Brain pericyte (primary cell): ENCODE results near the gene FURIN.
"Not testable (repeated sequence)": the region's sequence is repeated elsewhere in the genome, so short reads cannot be mapped to it uniquely, and the experiment has no call there.

ENCODE experiments used
- DNase-seq: peaks from one replicate; pipeline ENCODE4 v3.0.0-alpha.2; 2012; ENCODE audit warnings: low read depth, low spot score

Gene FURIN

GRCh38 chr15:90870354-90871138, 2.2 kb downstream of the FURIN start:
- no peak for DNase-seq

- no peak for DNase-seq
Observed at GRCh38 chr15:90871139-90871715, 2.8 kb downstream of the FURIN start.

DNA sequence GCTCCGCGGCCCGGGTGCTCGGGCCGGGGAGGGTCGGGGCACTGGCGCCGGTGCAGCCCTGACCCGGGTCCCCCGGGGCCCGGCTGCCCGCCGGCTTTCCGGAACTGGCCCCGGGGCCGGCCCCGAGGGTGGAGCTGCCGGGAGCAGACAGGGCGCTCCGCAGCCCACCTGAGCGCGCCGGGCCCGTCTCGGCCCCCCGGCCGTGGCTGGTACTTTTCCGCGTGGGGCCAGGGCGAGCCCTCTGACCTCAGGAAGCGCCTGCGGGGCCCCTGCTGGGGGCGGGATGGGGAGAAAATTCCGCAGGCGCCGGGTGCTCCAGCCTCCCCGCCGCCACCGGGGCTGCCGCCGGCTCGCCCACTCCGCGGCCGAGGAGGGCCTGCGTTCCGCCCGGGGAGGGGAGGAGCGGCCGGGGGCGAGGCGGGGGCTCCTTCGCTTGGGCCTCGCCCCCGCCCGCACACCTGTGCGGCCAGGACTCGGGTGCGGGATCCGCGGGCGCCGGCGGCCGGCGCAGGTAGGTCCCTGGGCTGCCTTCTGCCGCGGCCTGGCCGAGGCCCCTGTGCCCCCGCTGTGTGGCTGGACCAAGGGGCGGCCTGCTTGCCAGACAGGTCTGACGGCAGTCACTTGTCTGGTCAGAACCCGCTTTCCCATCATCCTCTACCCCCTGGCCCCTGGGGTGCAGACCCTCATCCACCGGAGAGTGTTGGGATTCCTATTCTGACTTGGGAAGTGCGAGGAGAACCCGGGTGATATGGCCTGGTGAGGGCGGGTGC, 3.5 kb downstream of the FURIN start:
- no peak for DNase-seq

DNA sequence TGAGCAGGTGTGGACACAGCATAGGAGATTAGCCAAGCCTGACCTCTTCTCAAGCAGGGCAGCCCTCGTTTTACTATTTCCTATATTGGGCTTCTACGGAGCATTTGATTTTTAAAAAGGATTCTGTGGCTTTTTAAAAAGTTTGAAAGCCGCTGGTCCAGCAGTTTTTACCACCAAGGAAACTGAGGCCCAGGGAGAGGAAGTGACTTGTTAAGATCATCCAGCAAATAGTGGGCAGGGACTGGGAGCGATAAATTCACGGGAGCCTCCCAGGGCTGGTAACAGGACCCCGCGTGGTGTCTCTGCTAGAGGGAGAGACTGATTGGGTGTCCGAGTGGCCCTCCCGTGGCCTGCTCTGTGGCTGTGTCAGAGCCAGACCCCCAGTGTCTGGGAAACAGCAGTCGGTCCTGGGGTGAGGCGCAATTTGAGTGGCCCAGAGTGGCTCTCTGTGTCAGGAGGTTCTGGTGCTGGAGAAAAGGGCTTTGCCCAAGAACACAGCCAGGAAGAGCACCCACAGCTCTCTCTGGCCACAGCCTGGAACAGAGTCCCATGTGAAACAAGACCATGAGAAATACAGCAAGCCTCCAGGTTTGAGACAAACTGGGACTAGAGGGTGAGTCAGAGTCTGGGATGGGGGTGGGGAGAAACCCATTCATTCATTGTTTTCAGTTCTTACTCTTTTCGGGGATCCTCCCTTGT, 4.2 kb downstream of the FURIN start:
- no peak for DNase-seq

- no peak for DNase-seq
Observed at GRCh38 chr15:90873488-90873997, 5.2 kb downstream of the FURIN start.

DNA sequence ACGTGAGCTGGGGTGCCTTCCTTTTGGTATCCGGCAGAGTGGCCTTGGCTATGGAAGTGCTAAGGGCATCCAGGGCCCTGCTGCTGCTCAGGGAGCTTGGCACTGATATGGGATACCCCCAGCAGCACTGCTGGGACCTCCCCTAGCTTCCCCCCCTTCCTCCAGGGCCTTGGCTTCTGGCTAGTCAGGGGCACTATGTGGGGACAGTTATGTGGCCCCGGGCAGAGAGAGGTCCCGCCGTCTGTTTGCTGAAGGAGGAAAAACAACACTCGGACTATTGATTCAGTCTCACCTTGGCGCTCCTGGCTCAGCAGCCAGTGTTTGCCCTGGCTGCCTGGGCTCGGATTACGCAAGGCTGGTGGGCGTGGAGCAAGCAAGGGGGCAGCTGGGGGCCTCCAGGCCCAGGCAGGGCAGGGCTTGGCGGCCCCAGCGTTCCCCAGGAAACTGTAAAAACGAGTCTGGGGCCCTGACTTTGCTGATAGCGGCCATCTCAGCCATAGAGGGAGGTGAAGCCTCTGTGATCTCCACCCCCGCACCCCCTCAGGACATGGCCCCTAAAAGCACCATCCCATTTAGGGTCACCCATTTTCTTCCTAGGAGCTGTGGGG, 5.7 kb downstream of the FURIN start:
- no peak for DNase-seq

DNA sequence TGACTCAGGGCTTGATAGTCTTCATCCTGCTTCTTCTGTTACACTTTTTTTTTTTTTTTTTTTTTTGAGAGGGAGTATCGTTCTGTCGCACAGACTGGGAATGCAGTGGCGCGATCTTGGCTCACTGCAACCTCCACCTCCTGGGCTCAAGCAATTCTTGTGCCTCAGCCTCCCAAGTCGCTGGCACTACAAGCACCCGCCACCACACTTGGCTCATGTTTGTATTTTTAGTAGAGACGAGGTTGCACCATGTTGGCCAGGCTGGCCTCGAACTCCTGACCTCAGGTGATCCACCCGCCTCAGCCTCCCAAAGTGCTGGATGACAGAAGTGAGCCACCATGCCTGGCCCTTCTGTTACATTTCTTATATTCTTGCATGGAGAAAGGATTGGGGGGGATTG, 6.6 kb downstream of the FURIN start:
- not testable (repeated sequence) for DNase-seq

DNA sequence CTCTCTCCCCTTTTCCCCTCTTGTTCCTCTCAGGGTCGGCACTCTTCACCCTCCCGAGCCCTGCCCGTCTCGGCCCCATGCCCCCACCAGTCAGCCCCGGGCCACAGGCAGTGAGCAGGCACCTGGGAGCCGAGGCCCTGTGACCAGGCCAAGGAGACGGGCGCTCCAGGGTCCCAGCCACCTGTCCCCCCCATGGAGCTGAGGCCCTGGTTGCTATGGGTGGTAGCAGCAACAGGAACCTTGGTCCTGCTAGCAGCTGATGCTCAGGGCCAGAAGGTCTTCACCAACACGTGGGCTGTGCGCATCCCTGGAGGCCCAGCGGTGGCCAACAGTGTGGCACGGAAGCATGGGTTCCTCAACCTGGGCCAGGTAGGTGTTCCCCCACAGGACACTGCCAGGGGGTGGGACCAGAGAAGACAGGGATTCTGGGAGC, 7.2 kb downstream of the FURIN start:
- DNase-seq, result no peak

DNA sequence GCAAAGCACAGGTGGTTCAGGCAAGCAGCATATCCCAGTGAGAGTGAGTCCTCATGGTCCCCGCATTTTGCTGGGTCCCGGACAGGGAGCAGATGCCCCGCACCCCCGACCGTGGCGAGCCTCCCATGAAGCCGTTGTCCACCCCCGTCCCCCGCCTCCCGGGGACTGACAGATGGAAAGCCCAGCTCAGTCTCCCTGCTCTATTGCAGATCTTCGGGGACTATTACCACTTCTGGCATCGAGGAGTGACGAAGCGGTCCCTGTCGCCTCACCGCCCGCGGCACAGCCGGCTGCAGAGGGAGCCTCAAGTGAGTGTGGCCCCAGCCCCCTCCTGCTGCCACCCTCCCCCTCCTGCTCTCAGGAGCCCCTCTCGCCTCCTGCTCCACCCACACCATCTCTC, 7.7 kb downstream of the FURIN start:
- no peak for DNase-seq

GRCh38 chr15:90876512-90877170, 8.3 kb downstream of the FURIN start:
- DNase-seq, result no peak

DNA sequence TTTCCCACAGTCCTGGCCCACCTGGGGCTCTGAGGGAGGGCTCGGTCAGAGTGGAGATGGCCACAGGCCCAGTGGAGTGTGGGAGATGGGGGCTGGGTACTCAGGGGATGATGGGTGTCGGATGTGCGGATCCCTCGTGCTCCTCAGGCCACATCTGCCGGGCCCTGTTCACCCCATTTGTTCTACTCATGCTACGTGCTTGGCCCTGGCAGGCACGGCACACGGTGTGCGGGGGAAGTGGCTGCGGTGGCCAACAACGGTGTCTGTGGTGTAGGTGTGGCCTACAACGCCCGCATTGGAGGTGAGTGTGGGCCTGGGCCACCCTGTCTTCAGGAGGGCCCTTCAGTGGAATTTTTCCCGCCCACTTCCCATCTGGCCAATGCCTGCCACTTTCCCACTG, 8.9 kb downstream of the FURIN start:
- no peak for DNase-seq

DNA sequence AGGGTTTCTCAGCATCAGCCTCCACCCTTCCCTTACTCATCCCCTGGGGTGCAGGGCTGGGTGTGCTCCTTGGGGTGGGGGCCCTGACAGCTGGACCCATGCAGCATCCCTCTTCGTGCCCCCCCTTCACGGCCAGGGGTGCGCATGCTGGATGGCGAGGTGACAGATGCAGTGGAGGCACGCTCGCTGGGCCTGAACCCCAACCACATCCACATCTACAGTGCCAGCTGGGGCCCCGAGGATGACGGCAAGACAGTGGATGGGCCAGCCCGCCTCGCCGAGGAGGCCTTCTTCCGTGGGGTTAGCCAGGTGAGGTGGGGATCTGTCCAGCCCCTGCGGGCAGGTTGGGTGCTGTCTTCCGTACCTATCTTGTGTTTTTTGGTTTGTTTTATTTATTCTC, 9.6 kb downstream of the FURIN start:
- no peak for DNase-seq

DNA sequence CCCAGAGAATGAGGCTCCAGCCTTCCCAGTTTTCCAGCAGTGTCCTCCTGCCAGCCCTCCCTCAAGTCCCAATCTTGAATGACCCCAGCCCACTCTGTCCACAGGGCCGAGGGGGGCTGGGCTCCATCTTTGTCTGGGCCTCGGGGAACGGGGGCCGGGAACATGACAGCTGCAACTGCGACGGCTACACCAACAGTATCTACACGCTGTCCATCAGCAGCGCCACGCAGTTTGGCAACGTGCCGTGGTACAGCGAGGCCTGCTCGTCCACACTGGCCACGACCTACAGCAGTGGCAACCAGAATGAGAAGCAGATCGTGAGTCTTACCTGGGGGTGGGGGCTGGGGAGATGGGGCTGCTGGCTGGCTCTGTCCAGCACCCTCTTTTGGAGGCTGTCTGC, 10.3 kb downstream of the FURIN start:
- DNase-seq, result no peak

- DNase-seq, result no peak
Observed at GRCh38 chr15:90879730-90880366, 11.5 kb downstream of the FURIN start.

DNA sequence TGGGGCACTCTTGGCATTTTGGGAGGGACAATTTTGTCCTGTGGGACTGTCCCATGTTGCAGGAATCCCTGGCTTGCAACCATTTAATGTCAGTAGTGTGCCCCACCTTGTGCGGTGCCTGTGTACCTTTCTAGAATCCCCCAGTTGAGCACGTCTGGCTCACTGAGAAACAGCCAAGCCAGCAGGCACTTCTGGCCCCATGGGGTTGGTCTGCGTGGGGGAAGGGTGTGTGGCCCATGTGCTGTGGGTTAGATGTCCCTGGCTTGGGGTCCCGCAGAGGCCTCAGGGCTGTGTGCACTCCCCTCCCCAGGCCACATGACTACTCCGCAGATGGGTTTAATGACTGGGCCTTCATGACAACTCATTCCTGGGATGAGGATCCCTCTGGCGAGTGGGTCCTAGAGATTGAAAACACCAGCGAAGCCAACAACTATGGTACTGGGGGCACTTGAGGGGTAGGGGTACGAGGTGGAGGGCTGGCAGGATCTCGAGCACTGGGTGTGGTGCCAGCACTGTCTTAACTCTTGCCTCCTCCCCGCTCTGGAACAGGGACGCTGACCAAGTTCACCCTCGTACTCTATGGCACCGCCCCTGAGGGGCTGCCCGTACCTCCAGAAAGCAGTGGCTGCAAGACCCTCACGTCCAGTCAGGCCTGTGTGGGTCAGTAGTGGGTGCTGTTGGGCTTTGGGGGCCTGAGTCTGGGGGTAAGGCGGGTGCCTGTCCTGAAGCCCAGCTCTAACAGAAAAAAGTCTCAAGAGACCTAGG, 12.2 kb downstream of the FURIN start:
- DNase-seq, result no peak

DNA sequence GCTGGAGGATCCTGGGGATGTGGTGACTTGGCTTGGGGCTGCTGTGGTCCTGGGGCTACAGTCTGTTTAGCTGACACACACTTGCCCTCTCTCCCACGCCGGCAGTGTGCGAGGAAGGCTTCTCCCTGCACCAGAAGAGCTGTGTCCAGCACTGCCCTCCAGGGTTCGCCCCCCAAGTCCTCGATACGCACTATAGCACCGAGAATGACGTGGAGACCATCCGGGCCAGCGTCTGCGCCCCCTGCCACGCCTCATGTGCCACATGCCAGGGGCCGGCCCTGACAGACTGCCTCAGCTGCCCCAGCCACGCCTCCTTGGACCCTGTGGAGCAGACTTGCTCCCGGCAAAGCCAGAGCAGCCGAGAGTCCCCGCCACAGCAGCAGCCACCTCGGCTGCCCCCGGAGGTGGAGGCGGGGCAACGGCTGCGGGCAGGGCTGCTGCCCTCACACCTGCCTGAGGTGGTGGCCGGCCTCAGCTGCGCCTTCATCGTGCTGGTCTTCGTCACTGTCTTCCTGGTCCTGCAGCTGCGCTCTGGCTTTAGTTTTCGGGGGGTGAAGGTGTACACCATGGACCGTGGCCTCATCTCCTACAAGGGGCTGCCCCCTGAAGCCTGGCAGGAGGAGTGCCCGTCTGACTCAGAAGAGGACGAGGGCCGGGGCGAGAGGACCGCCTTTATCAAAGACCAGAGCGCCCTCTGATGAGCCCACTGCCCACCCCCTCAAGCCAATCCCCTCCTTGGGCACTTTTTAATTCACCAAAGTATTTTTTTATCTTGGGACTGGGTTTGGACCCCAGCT, 13.0 kb downstream of the FURIN start:
- DNase-seq, result no peak

DNA sequence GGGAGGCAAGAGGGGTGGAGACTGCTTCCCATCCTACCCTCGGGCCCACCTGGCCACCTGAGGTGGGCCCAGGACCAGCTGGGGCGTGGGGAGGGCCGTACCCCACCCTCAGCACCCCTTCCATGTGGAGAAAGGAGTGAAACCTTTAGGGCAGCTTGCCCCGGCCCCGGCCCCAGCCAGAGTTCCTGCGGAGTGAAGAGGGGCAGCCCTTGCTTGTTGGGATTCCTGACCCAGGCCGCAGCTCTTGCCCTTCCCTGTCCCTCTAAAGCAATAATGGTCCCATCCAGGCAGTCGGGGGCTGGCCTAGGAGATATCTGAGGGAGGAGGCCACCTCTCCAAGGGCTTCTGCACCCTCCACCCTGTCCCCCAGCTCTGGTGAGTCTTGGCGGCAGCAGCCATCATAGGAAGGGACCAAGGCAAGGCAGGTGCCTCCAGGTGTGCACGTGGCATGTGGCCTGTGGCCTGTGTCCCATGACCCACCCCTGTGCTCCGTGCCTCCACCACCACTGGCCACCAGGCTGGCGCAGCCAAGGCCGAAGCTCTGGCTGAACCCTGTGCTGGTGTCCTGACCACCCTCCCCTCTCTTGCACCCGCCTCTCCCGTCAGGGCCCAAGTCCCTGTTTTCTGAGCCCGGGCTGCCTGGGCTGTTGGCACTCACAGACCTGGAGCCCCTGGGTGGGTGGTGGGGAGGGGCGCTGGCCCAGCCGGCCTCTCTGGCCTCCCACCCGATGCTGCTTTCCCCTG, 13.8 kb downstream of the FURIN start:
- DNase-seq, result no peak
